Activated naive CD4-positive, alpha-beta T cell treated with anti-CD3 and anti-CD28 coated beads for 36 hours (primary cell): ENCODE measurements around the gene TTC32. TPM values are rescaled to one million over a fixed set of nuclear protein-coding genes. Genes with fewer than 3 reads are reported as not detected.
"Not testable (repeated sequence)": the region's sequence is repeated elsewhere in the genome, so short reads cannot be mapped to it uniquely, and the experiment has no call there.

ENCODE experiments used
- CTCF ChIA-PET: fragments of 350-600 bp; sonication (Branson Sonifier 250); formaldehyde crosslinking; loops from one replicate; lab custom pipeline; 2021; ENCODE audit warnings: antibody characterized with exemption; lab: Charles Lee
- DNase-seq: peaks from one replicate; pipeline ENCODE4 v3.0.0-alpha.2; 2020
- H3K27ac Mint-ChIP-seq: one replicate; pipeline ENCODE4 v1.8.0; 2021; ENCODE audit warnings: mild to moderate bottlenecking, mixed read lengths
- H3K27me3 Mint-ChIP-seq: one replicate; pipeline ENCODE4 v1.8.0; 2021; ENCODE audit warnings: low read depth, mixed read lengths
- H3K36me3 Mint-ChIP-seq: one replicate; pipeline ENCODE4 v1.8.0; 2021; ENCODE audit warnings: low read depth, mixed read lengths
- H3K4me1 Mint-ChIP-seq: one replicate; pipeline ENCODE4 v1.8.0; 2021; ENCODE audit warnings: low read depth, mixed read lengths
- H3K4me3 Mint-ChIP-seq: one replicate; pipeline ENCODE4 v1.8.0; 2021; ENCODE audit warnings: mild to moderate bottlenecking, moderate library complexity, mixed read lengths
- H3K9me3 Mint-ChIP-seq: one replicate; pipeline ENCODE4 v1.8.0; 2021; ENCODE audit warnings: mixed read lengths
- intact Hi-C: fragments of 100-400 bp; cut with micrococcal nuclease; formaldehyde crosslinking; loops from one replicate; pipeline ENCODE4 v1.15.1; 2023
- total RNA-seq, 2 experiments: library from RNA; stranded (reverse); gene quantifications; one replicate each; pipeline ENCODE4 v1.2.3, GENCODE V29; 2021

The TTC32 gene
- total RNA-seq, 2 experiments from 2014 or later, result 17.0 to 19.4 TPM

DNA sequence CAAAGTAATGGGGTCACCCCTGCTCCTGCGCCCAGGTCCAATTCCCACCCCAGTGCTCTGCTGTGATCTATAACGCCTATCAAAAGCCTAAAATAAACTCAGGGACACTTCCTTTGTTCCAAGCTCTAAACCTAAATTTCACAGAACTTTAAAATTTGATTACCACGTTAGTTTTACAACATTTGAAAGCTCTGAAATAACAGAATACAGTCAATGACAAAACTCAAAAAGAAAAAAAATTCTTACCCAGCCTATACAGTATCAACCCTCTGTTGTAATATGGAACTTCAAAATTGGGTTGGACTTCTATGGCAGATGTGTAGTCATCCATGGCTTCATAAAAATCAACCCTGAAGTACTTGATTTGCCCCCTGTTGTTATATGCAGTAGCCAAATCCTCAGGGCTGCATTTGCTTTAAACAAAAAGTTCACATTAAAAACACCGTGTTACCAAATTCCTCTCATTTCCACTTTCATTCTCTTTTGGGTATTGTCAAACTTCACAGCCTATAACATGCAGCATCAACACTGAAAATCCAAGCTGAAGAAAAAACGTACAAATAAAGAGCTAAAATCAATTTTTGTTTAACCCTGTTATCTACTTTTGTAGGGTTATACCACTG, 4.0 kb downstream of the TTC32 start:
- intact Hi-C loops, result no loop called here
- DNase-seq, result no peak
- CTCF ChIA-PET, result interaction anchor here (1.7 to 2.0 kb wide), 2 partner anchors 26 to 31 kb away, joined by 4 read pairs; no protein-coding TSS in a partner anchor
- Mint-ChIP-seq H3K9me3 (no peaks in the 10 kb centered on the region), H3K27me3 (no peaks in the 10 kb centered on the region), H3K27ac (no peak overlapping the region), H3K36me3 (peaks cover 2% of the 10 kb centered on the region), H3K4me1 (peaks cover 57% of the 10 kb centered on the region), H3K4me3 (no peak overlapping the region)

DNA sequence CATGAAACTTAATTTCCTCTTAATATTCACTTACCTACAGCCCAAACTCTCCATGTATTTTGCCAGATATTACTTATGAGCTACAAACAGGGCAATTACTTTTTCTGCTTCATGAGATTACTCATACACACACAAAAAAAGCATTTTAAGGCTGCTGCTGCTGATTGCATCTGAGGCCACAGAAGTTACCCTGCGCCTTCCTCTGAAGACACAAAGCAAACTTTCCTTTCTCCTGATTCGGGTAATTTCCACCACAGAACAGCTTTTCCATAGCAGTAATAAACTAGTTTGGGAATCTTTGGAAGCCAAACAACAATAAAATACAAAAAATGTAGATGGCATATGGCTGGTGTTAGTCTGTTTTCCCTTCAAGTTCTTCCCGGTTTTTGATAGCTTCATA, 6.2 kb downstream of the TTC32 start:
- Mint-ChIP-seq H3K9me3 (no peaks in the 10 kb centered on the region), H3K36me3 (peaks cover 2% of the 10 kb centered on the region), H3K27me3 (no peaks in the 10 kb centered on the region), H3K4me3 (no peak overlapping the region), H3K4me1 (peaks cover 63% of the 10 kb centered on the region), H3K27ac (no peak overlapping the region)
- intact Hi-C loops, result no loop called here
- no peak for DNase-seq
- CTCF ChIA-PET, result interaction anchor here (0.7 kb wide), 1 partner anchor 31 kb away, joined by 4 read pairs; no protein-coding TSS in a partner anchor

DNA sequence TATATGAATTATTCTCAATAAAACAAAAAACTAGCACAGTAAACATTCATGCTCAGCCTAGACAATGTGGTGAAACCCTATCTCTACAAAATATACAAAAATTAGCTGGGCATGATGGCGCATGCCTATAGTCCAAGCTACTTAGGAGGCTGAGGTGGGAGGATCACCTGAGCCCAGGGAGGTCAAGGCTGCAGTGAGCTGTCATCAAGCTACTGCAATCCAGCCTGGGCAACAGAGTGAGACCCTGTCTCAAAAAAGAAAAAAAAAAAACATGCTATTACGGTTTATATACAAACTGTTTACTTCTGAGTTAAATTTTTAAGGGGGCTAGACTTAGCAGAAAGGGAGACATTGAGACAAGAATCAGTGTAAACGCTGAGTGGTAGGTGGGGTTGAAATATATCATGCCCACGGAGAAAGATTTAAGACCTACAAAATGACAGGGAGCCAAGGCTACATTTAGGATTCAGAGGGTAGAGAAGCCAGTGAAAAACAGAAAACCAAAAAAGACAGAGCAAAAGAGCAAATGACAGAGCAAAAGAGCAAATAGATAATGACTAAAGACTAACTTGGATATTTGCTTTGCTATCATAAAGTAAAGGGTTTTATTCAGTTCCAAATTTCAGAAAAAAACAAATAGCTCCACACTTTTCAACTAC, 7.5 kb downstream of the TTC32 start:
- peaks cover 2% of the 10 kb centered on the region for H3K36me3 Mint-ChIP-seq
- peaks cover 59% of the 10 kb centered on the region for H3K4me1 Mint-ChIP-seq
- CTCF ChIA-PET, result no interaction called here
- intact Hi-C loops, result loop anchor here (1.0 kb wide), 1 partner anchor 8 kb away; no protein-coding TSS in a partner anchor
- H3K4me3 Mint-ChIP-seq, result no peak overlapping the region
- no peaks in the 10 kb centered on the region for H3K9me3 Mint-ChIP-seq
- H3K27me3 Mint-ChIP-seq, result no peaks in the 10 kb centered on the region
- no peak for DNase-seq
- H3K27ac Mint-ChIP-seq, result no peak overlapping the region

DNA sequence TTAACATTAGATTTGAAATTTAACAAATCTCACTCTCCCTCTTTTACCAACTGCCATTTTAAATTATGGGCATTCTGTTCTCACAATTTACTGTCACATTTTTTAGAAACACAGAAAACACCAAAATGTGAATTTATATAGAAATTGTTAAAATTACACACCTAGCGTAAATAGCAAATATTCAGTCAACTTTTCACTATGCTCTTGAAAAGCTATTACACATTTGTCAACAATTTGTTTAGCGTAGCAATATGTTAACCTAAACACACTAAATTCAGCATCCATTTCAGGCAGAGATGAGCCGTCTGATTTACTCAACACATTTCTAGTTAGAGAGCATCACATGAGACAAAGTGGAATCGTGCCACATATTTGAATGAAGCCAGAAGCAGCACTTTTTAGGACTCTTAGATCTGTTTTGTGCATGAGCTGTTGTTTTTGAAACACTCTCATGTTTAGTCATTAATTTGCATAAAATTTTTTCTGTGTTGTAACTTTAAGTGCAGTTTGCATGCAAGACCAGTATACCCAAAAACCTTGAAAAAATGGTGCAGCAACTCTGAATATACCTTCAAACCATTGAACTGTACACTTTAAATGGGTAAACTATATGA, 8.2 kb downstream of the TTC32 start:
- no peak overlapping the region for H3K27ac Mint-ChIP-seq
- CTCF ChIA-PET, result interaction anchor here (0.6 to 0.7 kb wide), 2 partner anchors 10 to 122 kb away, joined by 5 read pairs; no protein-coding TSS in a partner anchor
- no peak for DNase-seq
- no peak overlapping the region for H3K4me3 Mint-ChIP-seq
- peaks cover 2% of the 10 kb centered on the region for H3K36me3 Mint-ChIP-seq
- intact Hi-C loops, result loop anchor here (1.0 kb wide), 1 partner anchor 9 kb away; no protein-coding TSS in a partner anchor
- H3K4me1 Mint-ChIP-seq, result peaks cover 57% of the 10 kb centered on the region
- H3K9me3 Mint-ChIP-seq, result no peaks in the 10 kb centered on the region
- H3K27me3 Mint-ChIP-seq, result no peaks in the 10 kb centered on the region

- H3K9me3 Mint-ChIP-seq, intact Hi-C loops, CTCF ChIA-PET, H3K4me3 Mint-ChIP-seq, H3K36me3 Mint-ChIP-seq, DNase-seq, H3K27ac Mint-ChIP-seq, H3K27me3 Mint-ChIP-seq: not testable (repeated sequence)
- H3K4me1 Mint-ChIP-seq, result peaks cover 45% of the 10 kb centered on the region
Measured at GRCh38 chr2:19891971-19892370, 9.8 kb downstream of the TTC32 start.

GRCh38 chr2:19890104-19890503, 11.7 kb downstream of the TTC32 start:
- H3K27ac Mint-ChIP-seq, result no peak overlapping the region
- H3K4me1 Mint-ChIP-seq, result peaks cover 33% of the 10 kb centered on the region
- H3K9me3 Mint-ChIP-seq, result no peaks in the 10 kb centered on the region
- no peak overlapping the region for H3K4me3 Mint-ChIP-seq
- DNase-seq, result no peak
- peaks cover 2% of the 10 kb centered on the region for H3K36me3 Mint-ChIP-seq
- H3K27me3 Mint-ChIP-seq, result no peaks in the 10 kb centered on the region
- intact Hi-C loops, result no loop called here
- CTCF ChIA-PET, result no interaction called here

DNA sequence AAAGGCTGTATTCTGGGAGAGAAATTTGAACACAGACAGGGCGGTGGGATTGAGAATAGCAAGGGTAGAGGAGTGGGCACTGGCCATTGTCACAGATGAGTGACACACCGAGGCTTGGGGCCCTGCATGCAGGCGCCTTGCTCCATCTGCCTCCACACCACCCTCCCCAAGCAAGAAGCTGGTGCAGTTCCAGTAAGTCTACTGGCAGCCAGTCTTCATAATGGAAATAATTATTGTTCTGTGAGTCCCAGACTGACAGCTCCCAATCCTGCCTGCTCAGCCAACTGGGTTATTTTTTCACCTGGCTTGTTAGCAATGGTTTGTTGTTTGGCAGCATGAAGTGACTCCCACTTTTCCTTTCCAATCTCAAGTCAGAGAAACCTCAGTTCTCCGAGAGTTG, 13.0 kb downstream of the TTC32 start:
- Mint-ChIP-seq H3K36me3 (peaks cover 2% of the 10 kb centered on the region), H3K27me3 (no peaks in the 10 kb centered on the region), H3K9me3 (no peaks in the 10 kb centered on the region), H3K4me1 (peaks cover 21% of the 10 kb centered on the region), H3K4me3 (no peak overlapping the region), H3K27ac (no peak overlapping the region)
- intact Hi-C loops, result no loop called here
- CTCF ChIA-PET, result no interaction called here
- no peak for DNase-seq

- DNase-seq, result no peak
- intact Hi-C loops, result no loop called here
- no peak overlapping the region for H3K27ac Mint-ChIP-seq
- CTCF ChIA-PET, result no interaction called here
- peaks cover 14% of the 10 kb centered on the region for H3K4me1 Mint-ChIP-seq
- H3K27me3 Mint-ChIP-seq, result no peaks in the 10 kb centered on the region
- H3K9me3 Mint-ChIP-seq, result no peaks in the 10 kb centered on the region
- no peak overlapping the region for H3K4me3 Mint-ChIP-seq
- no peaks in the 10 kb centered on the region for H3K36me3 Mint-ChIP-seq
Measured at GRCh38 chr2:19887510-19887909, 14.3 kb downstream of the TTC32 start.

DNA sequence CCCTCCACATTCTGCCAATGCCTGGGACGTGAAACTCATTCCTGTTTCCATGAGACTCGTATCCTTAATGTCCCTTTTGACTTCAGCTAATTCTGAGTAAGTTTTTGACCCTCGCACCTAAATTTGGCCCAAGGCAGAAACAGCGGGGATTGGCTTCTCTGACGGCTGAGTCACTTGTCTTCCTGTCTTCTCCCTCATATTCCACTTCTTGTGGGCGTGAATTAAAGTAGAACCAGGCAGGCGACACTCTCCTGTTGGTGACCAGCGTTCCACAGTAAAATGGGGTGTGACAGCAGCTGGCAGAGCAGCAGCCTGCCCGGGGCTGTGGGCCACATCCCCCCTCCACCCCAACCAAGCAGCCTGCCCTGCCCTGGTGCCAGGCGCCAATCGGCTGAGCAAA, 15.5 kb downstream of the TTC32 start:
- Mint-ChIP-seq H3K4me3 (no peak overlapping the region), H3K27me3 (no peaks in the 10 kb centered on the region)

GRCh38 chr2:19885791-19886190, 16.0 kb downstream of the TTC32 start:
- H3K4me3 Mint-ChIP-seq, result no peak overlapping the region
- H3K36me3 Mint-ChIP-seq, result peaks cover 1% of the 10 kb centered on the region
- no peaks in the 10 kb centered on the region for H3K9me3 Mint-ChIP-seq
- intact Hi-C loops, result no loop called here
- no peaks in the 10 kb centered on the region for H3K27me3 Mint-ChIP-seq
- H3K27ac Mint-ChIP-seq, result no peak overlapping the region
- peaks cover 6% of the 10 kb centered on the region for H3K4me1 Mint-ChIP-seq
- CTCF ChIA-PET, result no interaction called here
- no peak for DNase-seq

More for the DNA sequence above, 15.5 kb downstream of the TTC32 start:
- H3K36me3 Mint-ChIP-seq, result peaks cover 1% of the 10 kb centered on the region
- intact Hi-C loops, result no loop called here
- CTCF ChIA-PET, result no interaction called here
- peaks cover 6% of the 10 kb centered on the region for H3K4me1 Mint-ChIP-seq
- H3K27ac Mint-ChIP-seq, result no peak overlapping the region
- DNase-seq, result no peak
- no peaks in the 10 kb centered on the region for H3K9me3 Mint-ChIP-seq

DNA sequence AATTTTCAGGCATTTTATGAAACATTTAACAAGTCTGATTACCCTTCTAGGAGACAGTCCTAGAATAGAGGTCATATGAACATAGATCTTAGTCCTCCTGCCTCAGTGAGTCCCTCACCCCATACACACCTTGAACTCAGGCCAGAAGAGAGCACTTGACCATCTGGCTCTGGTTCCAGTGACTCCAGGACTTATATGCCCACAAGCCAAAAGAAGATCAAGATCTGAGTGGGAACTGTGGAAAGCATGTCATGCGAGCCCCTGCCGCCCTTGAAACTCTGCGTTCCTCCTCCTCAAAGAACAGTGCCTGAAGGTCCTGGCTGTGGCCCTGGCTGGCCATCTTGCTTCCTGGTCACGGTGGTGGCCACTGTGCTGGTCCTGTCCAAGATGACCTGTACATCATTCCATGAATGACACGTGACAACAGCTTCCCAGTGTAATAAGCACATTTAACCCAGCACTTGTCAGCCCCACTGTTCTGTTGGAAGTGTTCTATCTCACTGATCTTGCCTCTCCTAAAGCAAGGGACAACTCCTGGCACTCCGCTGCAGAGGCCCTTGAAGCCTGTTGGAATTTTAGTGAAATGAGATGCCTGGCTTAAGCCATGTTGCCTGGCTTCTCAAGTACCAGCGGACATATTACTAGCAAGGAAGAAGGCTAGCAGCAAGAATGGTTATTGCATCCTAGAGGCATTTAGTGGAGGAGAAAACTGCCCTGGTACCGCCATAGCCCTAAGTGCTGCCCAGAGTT, 17.6 kb downstream of the TTC32 start:
- H3K27ac Mint-ChIP-seq, result no peak overlapping the region
- no peak overlapping the region for H3K4me3 Mint-ChIP-seq
- peaks cover 2% of the 10 kb centered on the region for H3K4me1 Mint-ChIP-seq
- H3K9me3 Mint-ChIP-seq, result no peaks in the 10 kb centered on the region
- CTCF ChIA-PET, result interaction anchor here (0.6 kb wide), 1 partner anchor 14 kb away, joined by 3 read pairs; no protein-coding TSS in a partner anchor
- H3K36me3 Mint-ChIP-seq, result peaks cover 4% of the 10 kb centered on the region
- intact Hi-C loops, result no loop called here
- DNase-seq, result no peak
- H3K27me3 Mint-ChIP-seq, result no peaks in the 10 kb centered on the region

- Mint-ChIP-seq H3K9me3 (no peaks in the 10 kb centered on the region), H3K4me1 (no peaks in the 10 kb centered on the region), H3K4me3 (no peak overlapping the region), H3K36me3 (peaks cover 4% of the 10 kb centered on the region), H3K27ac (no peak overlapping the region), H3K27me3 (no peaks in the 10 kb centered on the region)
- DNase-seq, result no peak
- CTCF ChIA-PET, result interaction anchor here (0.6 kb wide), 1 partner anchor 10 kb away, joined by 5 read pairs; no protein-coding TSS in a partner anchor
- intact Hi-C loops, result no loop called here
Measured at GRCh38 chr2:19883486-19883885, 18.3 kb downstream of the TTC32 start.
